Aorta (tissue), 5 donors: ENCODE results near the gene SCAMP1. TPM values are rescaled to one million over a fixed set of nuclear protein-coding genes. Genes with fewer than 3 reads are reported as not detected.
A peak's percentile ranks its signal among the peaks of the same experiment; 100 is the strongest.

Experiments
- ATAC-seq: fragments of 200-7000 bp; cut with Tn5 transposase; one replicate; pipeline ENCODE4 v1.9.1; 2022; ENCODE audit warnings: moderate library complexity; ENCODE audit not compliant: low FRiP score
- DNase-seq, 2 donors: peaks; one replicate each; pipeline ENCODE4 v3.0.0-alpha.2; 2020
- H3K27ac ChIP-seq, 2 donors: one replicate each; pipeline ENCODE4 v1.5.1; 2013; ENCODE audit warnings: low read length in 2 of 2, mild to moderate bottlenecking in 2 of 2, moderate library complexity in 2 of 2, control low read depth in 1 of 2, inconsistent platforms in 1 of 2, low read depth in 1 of 2
- H3K27me3 ChIP-seq, 2 donors: one replicate each; pipeline ENCODE4 v1.6.1; 2013; ENCODE audit warnings: control low read depth in 1 of 2, low read length in 1 of 2, mild to moderate bottlenecking in 1 of 2, moderate library complexity in 1 of 2; ENCODE audit not compliant: insufficient read depth in 2 of 2, control insufficient read depth in 1 of 2
- H3K36me3 ChIP-seq, 2 donors: one replicate each; pipeline ENCODE4 v1.6.1; 2013; ENCODE audit warnings: control low read depth in 1 of 2, low read length in 1 of 2, mild to moderate bottlenecking in 1 of 2; ENCODE audit not compliant: insufficient read depth in 2 of 2, control insufficient read depth in 1 of 2
- H3K4me1 ChIP-seq, 2 donors: one replicate each; pipeline ENCODE4 v1.6.1; 2013; ENCODE audit warnings: low read length in 2 of 2, control low read depth in 1 of 2, mild to moderate bottlenecking in 1 of 2, moderate library complexity in 1 of 2; ENCODE audit not compliant: insufficient read depth in 2 of 2, control insufficient read depth in 1 of 2
- H3K4me3 ChIP-seq, 2 donors: one replicate each; pipeline ENCODE4 v1.5.1; 2013; ENCODE audit warnings: low read length in 2 of 2, control low read depth in 1 of 2, mild to moderate bottlenecking in 1 of 2
- H3K9me3 ChIP-seq: one replicate; pipeline ENCODE4 v1.6.1; 2013; ENCODE audit warnings: mild to moderate bottlenecking, low read length; ENCODE audit not compliant: control insufficient read depth
- WGBS, 2 donors: extraction: QIAGEN DNeasy Blood & Tissue Kit; methylation state at CpG; one replicate each; pipeline ENCODE4 v1.1.7; 2013; 5-methylcytosine and 5-hydroxymethylcytosine counted together
- intact Hi-C, 2 donors: fragments of 100-400 bp; cut with DNase I; formaldehyde crosslinking; loops; one replicate each; pipeline versions ENCODE4 v1.14.2 to v1.15.0; 2022
- polyA plus RNA-seq, 2 donors: library from polyadenylated mRNA; stranded (reverse); fragments of 200-250 nt; gene quantifications; one replicate each; pipeline ENCODE4 v1.2.3, GENCODE V29; 2013
- total RNA-seq, 2 donors: library from RNA; stranded (reverse); fragmentation: NEBNext Ultra II Directional; extraction: Animal tissue kit (Norgen Biotek cat#: 25700); gene quantifications; one replicate each; pipeline ENCODE4 v1.2.1, GENCODE V29; 2021
- donor health status: healthy with polysubstance abuse.
- donor health status: Bipolar disorder and iron deficiency.
- donor health status: DM: no; HTN: no; CAD: no.
- donor health status: DM: no; HTN: no; CAD: no.
- donor health status: DM: yes; HTN: yes; CAD: no.

SCAMP1 gene
- total and polyA plus RNA-seq, 4 donors = 6.0 to 48.1 (median 28.4) TPM

- no peak overlapping the region for H3K27ac ChIP-seq
These were observed 140.5 kb downstream of the SCAMP1 start for GRCh38 chr5:78500871-78501270.

GRCh38 chr5:78501411-78502352 is 141.3 kb downstream of the SCAMP1 start:
- DNase-seq (no peak), ATAC-seq (no peak)
- Histone ChIP-seq H3K9me3 (no peaks in the 10 kb centered on the region), H3K4me1 (peaks cover 5 to 13% of the 10 kb centered on the region in 2 donors), H3K27ac (no peak overlapping the region), H3K27me3 (no peaks in the 10 kb centered on the region), H3K36me3 (no peaks in the 10 kb centered on the region), H3K4me3 (no peak overlapping the region)
- intact Hi-C loops = no loop called here
- WGBS, 2 donors = 38 to 42% methylated on average over 9 of the region's 9 CpGs

More at GRCh38 chr5:78500871-78501270, 140.5 kb downstream of the SCAMP1 start:
- DNase-seq (no peak), ATAC-seq (no peak)
- Histone ChIP-seq H3K36me3 (no peaks in the 10 kb centered on the region), H3K9me3 (no peaks in the 10 kb centered on the region), H3K4me3 (no peak overlapping the region), H3K27me3 (no peaks in the 10 kb centered on the region), H3K4me1 (peaks cover 5 to 14% of the 10 kb centered on the region in 2 donors)
- intact Hi-C loops = no loop called here
- WGBS, 2 donors = 92 to 94% methylated on average over 5 of the region's 5 CpGs

GRCh38 chr5:78503958-78504653 is 143.7 kb downstream of the SCAMP1 start:
- H3K4me3 ChIP-seq = no peak overlapping the region
- H3K36me3 ChIP-seq = no peaks in the 10 kb centered on the region
- ATAC-seq (peak; percentile 45), DNase-seq (no peak)
- peaks cover 4 to 8% of the 10 kb centered on the region in 2 donors for H3K4me1 ChIP-seq
- no peaks in the 10 kb centered on the region for H3K27me3 ChIP-seq
- 53 to 57% methylated on average over 4 of the region's 4 CpGs for WGBS, 2 donors
- H3K27ac ChIP-seq = peak overlapping the region in 1 of 2 donors; percentile 13
- no peaks in the 10 kb centered on the region for H3K9me3 ChIP-seq
- intact Hi-C loops = no loop called here

GRCh38 chr5:78504704-78505677 is 144.6 kb downstream of the SCAMP1 start:
- Histone ChIP-seq H3K27me3 (no peaks in the 10 kb centered on the region), H3K27ac (peak overlapping the region in 1 of 2 donors; percentile 29), H3K36me3 (no peaks in the 10 kb centered on the region), H3K9me3 (no peaks in the 10 kb centered on the region), H3K4me1 (peaks cover 4 to 8% of the 10 kb centered on the region in 2 donors), H3K4me3 (no peak overlapping the region)
- DNase-seq (peak; percentile 92 to 93), ATAC-seq (peak; percentile 93)
- WGBS, 2 donors = 5 to 8% methylated on average over 10 of the region's 10 CpGs
- intact Hi-C loops = no loop called here

- H3K9me3 ChIP-seq = no peaks in the 10 kb centered on the region
- H3K4me1 ChIP-seq = peaks cover 4 to 8% of the 10 kb centered on the region in 2 donors
- no peak overlapping the region for H3K4me3 ChIP-seq
- DNase-seq (no peak), ATAC-seq (no peak)
- no peaks in the 10 kb centered on the region for H3K36me3 ChIP-seq
- H3K27ac ChIP-seq = peak overlapping the region in 1 of 2 donors; percentile 12
- no peaks in the 10 kb centered on the region for H3K27me3 ChIP-seq
- 82 to 88% methylated on average over 2 of the region's 2 CpGs for WGBS, 2 donors
- intact Hi-C loops = loop anchor here in 1 of 2 donors (2.0 kb wide), 1 partner anchor 19 kb away; no protein-coding TSS in a partner anchor
These were observed 145.4 kb downstream of the SCAMP1 start for GRCh38 chr5:78505860-78506259.

- H3K4me3 ChIP-seq = no peak overlapping the region
- intact Hi-C loops = loop anchor here in 1 of 2 donors (2.0 kb wide), 1 partner anchor 18 kb away; no protein-coding TSS in a partner anchor
- peaks cover 4% of the 10 kb centered on the region in 2 donors for H3K4me1 ChIP-seq
- ATAC-seq = no peak
- no peaks in the 10 kb centered on the region for H3K36me3 ChIP-seq
- WGBS, 2 donors = 15 to 17% methylated on average over 2 of the region's 2 CpGs
- H3K27me3 ChIP-seq = no peaks in the 10 kb centered on the region
- H3K27ac ChIP-seq = no peak overlapping the region
- H3K9me3 ChIP-seq = no peaks in the 10 kb centered on the region
- no peak for DNase-seq
These were observed 146.0 kb downstream of the SCAMP1 start for GRCh38 chr5:78506261-78507024.

GRCh38 chr5:78507531-78507930 is 147.1 kb downstream of the SCAMP1 start:
- WGBS, 2 donors = 89 to 91% methylated on average over 2 of the region's 2 CpGs
- peaks cover 3 to 4% of the 10 kb centered on the region in 2 donors for H3K4me1 ChIP-seq
- no peaks in the 10 kb centered on the region for H3K9me3 ChIP-seq
- ATAC-seq (no peak), DNase-seq (no peak)
- no peaks in the 10 kb centered on the region for H3K36me3 ChIP-seq
- H3K27ac ChIP-seq = no peak overlapping the region
- H3K27me3 ChIP-seq = no peaks in the 10 kb centered on the region
- no peak overlapping the region for H3K4me3 ChIP-seq
- intact Hi-C loops = loop anchor here in 1 of 2 donors (2.0 kb wide), 1 partner anchor 17 kb away; no protein-coding TSS in a partner anchor
